AG09319 (cell line): ENCODE data around the gene PALD1.

Experiments used
- DNase-seq: peaks from one replicate; pipeline ENCODE4 v3.0.0-alpha.2; 2010; ENCODE audit warnings: low read depth; ENCODE audit errors: extremely low read depth
- CTCF ChIP-seq: IDR thresholded peaks from 2 replicates; pipeline ENCODE4 v1.5.1; 2011; ENCODE audit warnings: low read depth, mild to moderate bottlenecking, inconsistent platforms, low read length, moderate library complexity

PALD1 gene

GRCh38 chr10:70560511-70560941, 82.0 kb downstream of the PALD1 start:
- no peak for TF ChIP-seq CTCF
- no peak for DNase-seq

GRCh38 chr10:70561070-70561469, 82.5 kb downstream of the PALD1 start:
- no peak for TF ChIP-seq CTCF
- DNase-seq = peak; percentile 47

DNA sequence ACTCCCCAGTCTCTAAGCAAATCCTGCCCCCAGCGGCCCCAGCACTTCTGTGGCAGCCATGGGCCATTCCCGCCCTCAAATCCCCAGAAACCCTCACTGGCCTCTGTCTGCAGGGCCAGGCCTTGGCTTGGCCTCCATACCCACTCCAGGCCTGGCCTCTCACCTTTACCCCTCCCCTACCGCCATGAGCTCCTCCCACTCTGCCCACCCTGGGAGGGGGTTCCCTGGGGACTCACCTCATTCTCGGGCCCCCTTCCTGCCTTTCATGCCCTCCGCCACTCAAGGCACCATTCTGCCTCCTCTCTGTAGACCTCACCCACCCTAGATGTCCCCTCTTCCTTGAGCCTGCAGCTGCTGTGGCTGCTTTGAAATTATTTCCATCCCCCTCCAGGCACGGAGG, 83.0 kb downstream of the PALD1 start:
- no peak for DNase-seq
- no peak; the same call in 1 of the 2 replicates for TF ChIP-seq CTCF

DNA sequence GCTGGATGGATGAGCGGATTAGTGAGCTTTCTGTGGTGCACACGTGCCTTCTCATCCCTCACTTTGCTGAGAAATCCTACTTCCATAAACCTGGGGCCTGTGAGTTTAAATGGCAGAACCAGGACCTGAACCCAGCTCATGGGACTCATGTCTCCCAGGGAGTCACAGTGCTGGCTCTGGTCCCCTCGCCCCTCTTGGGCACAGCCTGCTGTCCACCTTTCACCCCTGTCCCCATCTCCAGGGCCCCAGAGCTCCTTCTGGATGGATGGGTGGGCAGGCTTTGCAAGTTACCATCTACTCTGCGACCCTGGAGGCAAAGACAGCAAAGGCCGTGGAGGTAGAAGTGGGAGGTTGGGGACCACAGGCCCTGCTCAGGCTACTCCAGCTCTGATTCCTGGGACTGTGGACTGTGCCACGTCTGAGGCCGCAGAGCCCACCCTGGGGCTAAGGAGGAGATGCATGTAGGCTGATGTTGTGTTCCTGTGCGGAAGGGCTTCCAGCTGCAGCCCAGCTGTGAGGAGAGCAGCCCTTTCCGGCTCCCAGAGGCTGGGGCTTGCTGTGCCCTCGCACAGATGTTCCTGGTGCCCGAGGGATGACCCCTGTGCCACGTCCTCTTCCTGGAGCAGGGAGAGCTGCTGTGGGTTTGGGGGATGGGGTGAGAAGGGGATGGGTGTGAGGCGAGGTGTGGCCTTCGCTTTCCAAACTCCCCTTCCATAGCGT, 83.6 kb downstream of the PALD1 start:
- TF ChIP-seq CTCF = no peak
- no peak for DNase-seq

- TF ChIP-seq CTCF = no peak
- DNase-seq = no peak
These were observed 84.7 kb downstream of the PALD1 start for GRCh38 chr10:70563230-70563629.

DNA sequence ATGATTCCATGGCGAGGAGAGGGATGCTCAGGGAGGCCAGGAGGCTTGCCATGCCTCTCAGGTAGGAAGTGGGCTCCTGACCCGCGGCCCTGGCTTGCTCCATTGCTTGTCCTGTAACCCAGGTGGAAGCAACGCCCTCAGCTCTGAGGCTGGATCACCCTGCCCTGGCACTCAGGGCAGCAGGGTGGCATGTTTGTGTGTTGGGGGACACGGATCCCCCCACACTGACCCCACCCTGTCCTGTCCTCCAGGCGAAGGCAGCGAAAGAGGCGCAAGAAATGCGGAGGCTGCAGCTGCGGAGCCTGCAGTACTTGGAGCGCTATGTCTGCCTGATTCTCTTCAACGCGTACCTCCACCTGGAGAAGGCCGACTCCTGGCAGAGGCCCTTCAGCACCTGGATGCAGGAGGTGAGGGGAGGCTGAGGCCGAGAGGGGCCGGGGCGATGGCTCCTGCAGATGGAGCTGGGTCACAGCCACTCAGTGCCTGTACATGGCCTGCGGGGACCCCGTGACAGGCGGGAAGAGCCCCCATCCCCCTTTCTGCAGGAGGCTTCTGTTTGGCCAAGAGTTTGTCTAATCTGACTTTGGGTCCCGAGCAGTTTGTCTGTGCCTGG, 85.7 kb downstream of the PALD1 start:
- DNase-seq = no peak
- TF ChIP-seq CTCF = no peak

- DNase-seq = no peak
- no peak for TF ChIP-seq CTCF
These were observed 86.4 kb downstream of the PALD1 start for GRCh38 chr10:70564901-70565351.
